Coronary artery (tissue), 2 donors: Measurements from ENCODE around the gene TFAM.

Experiments
- DNase-seq: peaks from one replicate; pipeline ENCODE4 v3.0.0-alpha.2; 2017; ENCODE audit warnings: low spot score
- H3K27ac ChIP-seq, 2 donors: fragments of 200-600 bp; sonication (generic); one replicate each; pipeline ENCODE4 v1.5.1; 2016 to 2019
- H3K4me3 ChIP-seq: fragments of 200-600 bp; sonication (generic); 2 replicates; pipeline ENCODE4 v1.5.1; 2016; ENCODE audit warnings: mild to moderate bottlenecking, moderate library complexity
- TF ChIP-seq, protein P1 (sequence below): fragments of 200-600 bp; sonication (generic); IDR thresholded peaks from one replicate; pipeline ENCODE4 v1.5.1; 2019; ENCODE audit warnings: antibody characterized with exemption

TFAM gene

DNA sequence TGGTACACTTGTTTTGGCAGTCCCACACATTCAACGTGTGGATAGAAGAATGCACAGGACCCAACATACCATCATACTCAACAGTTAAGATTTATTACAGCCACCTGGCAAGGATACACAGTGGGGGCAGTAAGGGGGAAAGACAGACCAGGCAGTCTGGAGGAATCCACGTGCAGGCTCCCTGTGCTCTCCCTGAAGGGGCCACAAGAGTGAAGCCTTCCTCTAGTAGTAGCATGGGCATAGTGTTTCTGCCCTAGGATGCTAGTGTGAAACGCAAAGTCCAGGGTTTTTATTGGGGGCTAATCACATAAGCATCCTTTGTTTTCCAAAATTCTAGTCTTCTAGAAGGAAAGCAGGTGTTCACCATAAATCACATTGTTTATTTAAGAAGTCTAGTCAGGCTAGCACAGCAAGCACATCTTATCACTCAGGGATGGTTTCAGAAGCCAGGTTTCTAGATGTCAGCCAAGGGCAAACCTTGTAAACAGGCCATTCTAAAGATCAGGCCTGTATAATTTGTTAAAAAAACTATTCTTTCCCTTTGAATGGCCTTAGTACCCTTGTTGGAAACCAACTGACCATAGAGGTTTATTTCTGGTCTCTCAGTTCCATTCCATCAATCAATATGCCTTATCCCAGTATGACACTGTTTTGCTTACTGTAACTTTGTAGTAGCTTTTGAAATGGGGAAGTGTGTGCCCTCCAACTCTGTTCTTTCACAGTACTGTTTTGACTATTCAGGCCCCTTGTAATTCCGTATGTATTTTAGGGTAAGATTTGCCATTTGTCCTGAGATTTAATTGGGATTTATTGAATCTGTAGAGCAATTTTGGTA, 12.4 kb upstream of the TFAM start:
- DNase-seq: no peak
- Histone ChIP-seq H3K27ac (no peak overlapping the region), H3K4me3 (no peak overlapping the region)
- TF ChIP-seq, protein P1, sequence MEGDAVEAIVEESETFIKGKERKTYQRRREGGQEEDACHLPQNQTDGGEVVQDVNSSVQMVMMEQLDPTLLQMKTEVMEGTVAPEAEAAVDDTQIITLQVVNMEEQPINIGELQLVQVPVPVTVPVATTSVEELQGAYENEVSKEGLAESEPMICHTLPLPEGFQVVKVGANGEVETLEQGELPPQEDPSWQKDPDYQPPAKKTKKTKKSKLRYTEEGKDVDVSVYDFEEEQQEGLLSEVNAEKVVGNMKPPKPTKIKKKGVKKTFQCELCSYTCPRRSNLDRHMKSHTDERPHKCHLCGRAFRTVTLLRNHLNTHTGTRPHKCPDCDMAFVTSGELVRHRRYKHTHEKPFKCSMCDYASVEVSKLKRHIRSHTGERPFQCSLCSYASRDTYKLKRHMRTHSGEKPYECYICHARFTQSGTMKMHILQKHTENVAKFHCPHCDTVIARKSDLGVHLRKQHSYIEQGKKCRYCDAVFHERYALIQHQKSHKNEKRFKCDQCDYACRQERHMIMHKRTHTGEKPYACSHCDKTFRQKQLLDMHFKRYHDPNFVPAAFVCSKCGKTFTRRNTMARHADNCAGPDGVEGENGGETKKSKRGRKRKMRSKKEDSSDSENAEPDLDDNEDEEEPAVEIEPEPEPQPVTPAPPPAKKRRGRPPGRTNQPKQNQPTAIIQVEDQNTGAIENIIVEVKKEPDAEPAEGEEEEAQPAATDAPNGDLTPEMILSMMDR: no peak

DNA sequence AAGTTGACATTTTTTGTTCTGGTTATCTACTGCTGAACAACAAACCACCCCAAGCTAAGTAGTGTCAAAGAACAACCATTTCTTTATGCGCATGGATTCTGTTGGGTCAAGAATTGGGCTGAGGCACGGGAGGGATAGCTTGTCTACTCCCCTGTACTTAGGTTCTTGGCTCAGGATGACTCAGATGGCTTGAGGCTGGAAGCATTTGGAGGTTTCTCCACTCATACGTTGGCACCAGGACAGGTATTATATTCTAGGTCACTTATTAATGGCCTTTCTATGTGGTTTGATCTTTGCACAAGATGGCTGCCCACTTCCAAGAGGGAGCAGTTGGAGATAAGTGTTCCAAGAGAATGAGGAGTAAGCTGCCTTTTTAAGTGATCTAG, 11.8 kb upstream of the TFAM start:
- no peak for DNase-seq
- H3K4me3 ChIP-seq: no peak overlapping the region
- TF ChIP-seq, protein P1: no peak
- no peak overlapping the region for H3K27ac ChIP-seq

DNA sequence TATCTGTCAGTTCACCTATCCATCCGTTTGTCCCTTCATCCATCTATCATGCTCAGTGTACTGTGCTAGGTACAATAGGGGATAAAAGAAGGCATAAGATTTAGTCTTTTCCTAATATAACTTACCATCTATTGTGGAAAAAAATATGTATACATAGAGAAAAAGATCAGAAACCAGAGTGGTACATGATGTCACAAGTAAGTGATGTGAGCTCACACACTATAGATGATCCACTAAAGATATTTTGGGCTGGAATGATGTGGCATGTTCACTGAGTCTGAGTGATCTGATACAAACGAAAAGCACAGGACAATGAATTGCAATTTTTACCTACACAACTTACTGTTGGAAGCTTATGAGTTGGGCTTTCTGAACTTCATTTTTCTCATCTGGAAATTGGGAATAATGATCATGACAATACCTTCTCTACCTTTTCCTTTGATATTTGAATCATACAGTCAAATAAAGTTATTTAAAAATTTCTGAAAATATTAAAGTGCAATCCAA, 2.7 kb upstream of the TFAM start:
- TF ChIP-seq, protein P1: no peak
- DNase-seq: no peak
- no peak overlapping the region for H3K27ac ChIP-seq
- no peak overlapping the region for H3K4me3 ChIP-seq

DNA sequence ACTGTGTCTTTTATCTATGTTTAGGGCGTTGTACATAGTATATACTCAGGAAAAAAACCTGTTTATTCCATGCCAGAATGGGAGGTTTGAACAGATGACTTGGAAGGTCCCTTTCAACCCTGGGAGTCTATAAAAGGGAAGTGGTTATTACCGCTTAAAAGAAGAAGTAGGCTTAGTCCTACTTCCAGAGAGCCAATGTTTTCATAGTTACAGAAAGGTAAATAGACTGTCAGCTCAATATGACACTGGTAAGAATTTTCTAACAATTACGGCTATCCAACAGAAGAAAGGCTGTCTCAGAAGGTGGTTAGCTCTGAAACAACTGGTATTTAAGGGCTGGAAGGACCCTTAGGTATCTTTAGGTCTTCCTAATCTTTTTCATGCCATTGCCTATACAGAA, 1.1 kb upstream of the TFAM start:
- DNase-seq: no peak
- Histone ChIP-seq H3K27ac (peak overlapping the region; percentile 81 to 94), H3K4me3 (peak overlapping the region; percentile 92)
- TF ChIP-seq, protein P1: no peak

DNA sequence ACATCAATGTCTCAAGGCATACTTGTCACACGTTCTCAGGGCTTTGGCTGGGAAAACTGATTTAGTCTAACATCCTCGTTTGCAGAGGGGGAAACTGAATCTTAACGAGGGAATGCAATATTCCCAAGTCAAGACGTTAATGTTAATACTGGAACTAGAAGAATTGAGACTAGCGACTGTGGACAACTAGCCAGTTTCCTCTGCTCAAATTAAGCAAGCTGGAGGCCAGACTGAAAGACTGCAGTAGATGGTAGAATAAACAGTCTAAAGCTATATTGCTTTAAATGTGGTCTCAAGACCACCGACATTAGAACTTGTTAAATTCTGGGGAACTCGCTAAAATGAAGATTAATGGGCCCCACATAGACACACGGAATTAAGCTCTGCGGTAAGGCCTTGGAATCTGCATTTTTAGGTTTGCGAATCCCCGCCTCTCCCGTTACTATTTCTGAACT, 639 bp upstream of the TFAM start:
- TF ChIP-seq, protein P1: no peak
- Histone ChIP-seq H3K27ac (peak overlapping the region; percentile 81 to 94), H3K4me3 (peak overlapping the region; percentile 92)
- DNase-seq: no peak

DNA sequence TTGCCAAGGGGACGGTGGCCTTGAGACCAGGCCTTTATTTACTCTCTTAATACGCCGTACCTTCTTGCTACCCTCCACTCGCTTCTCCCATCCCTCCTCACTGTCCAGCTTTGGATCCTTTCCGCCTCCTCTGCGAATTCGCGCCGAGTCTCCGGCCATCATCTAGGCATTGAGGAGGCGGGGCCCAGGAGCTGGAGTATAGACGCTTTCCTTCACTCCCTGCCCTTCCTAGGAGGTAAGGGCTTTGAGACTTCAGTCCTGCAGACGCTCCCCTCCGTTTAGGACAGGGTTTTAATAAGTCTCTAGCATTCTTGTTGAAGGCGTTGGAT, 538 bp downstream of the TFAM start:
- peak overlapping the region; percentile 92 for H3K4me3 ChIP-seq
- peak overlapping the region; percentile 81 to 94 for H3K27ac ChIP-seq
- peak; percentile 74 for DNase-seq
- TF ChIP-seq, protein P1: no peak

DNA sequence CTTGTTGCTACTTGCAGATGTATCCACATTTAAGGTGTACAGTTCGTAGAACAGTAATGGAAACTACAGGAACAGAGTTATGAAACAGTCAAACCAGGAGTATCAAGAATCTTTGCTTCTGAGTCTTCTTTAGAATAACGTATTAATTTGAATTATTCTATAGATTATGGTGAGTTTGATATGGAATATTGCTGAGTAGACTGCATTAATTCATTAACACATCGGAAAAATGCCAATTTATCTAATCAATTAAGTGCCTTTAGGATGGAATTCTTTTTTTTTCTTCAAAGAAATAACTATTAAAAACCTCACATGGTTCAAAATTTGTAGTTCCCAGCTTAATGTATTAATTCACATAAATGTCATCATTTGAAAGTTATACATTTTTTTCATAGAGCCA, 3.8 kb downstream of the TFAM start:
- Histone ChIP-seq H3K4me3 (no peak overlapping the region), H3K27ac (no peak overlapping the region)
- DNase-seq: no peak
- TF ChIP-seq, protein P1: no peak
